ENCODE results near the gene AP2A2. TPM values are rescaled to one million over a fixed set of nuclear protein-coding genes. Genes with fewer than 3 reads are reported as not detected.
A peak's percentile ranks its signal among the peaks of the same experiment; 100 is the strongest.

The AP2A2 gene
- total RNA-seq, 2 donors from 2014 or later, result 35.1 to 70.2 TPM

DNA sequence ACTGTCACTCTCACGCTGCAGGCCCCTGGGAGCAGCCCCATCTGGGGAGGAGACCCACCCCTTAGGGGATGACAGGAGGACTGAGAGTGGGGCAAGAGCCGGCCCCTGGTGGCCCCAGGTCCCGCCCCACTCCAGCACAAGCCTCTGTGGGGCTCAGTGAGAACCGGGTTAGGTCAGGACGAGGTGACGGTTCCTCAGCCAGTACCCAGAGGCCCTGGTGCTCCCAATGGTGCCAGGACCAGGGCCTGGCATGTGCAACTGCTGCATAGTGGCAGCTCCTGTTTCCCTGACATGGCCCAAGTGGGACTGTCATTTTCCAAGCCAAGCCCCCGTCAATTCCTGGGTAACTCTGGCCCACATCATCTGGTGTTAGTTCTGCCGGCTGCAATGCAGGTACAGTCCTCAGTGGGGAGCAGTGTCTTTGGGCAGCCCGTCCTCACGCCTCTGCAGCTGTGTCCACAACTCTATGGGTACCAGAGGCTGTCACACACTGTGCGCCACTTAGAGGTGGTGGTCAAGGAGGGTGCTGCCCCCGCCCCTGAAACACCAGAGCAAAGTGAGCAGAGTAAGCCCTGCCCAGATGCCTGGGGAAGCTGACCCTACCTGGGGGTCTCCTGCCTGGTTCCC is 31.0 kb upstream of the AP2A2 start:
- no peak overlapping the region for H3K27ac ChIP-seq
- DNase-seq (ENCODE audit: low spot score), result no peak
- H3K4me3 ChIP-seq, result no peak overlapping the region
- H3K27me3 ChIP-seq (replicated peaks; ENCODE audit: insufficient read depth), result no peaks in the 10 kb centered on the region
- H3K36me3 ChIP-seq, result peaks cover 0 to 3% of the 10 kb centered on the region in 2 donors
- intact Hi-C loops (cut with DNase I), result loop anchor here (5.0 kb wide), 1 partner anchor 158 kb away; no protein-coding TSS in a partner anchor
- H3K4me1 ChIP-seq (replicated peaks), result no peaks in the 10 kb centered on the region
- 91% methylated on average over 12 of the region's 12 CpGs for WGBS
- no peak for TF ChIP-seq POLR2A (IDR thresholded peaks at IDR 0.05)
- TF ChIP-seq POLR2AphosphoS5 (IDR thresholded peaks at IDR 0.05), result no peak
- TF ChIP-seq, protein P1, sequence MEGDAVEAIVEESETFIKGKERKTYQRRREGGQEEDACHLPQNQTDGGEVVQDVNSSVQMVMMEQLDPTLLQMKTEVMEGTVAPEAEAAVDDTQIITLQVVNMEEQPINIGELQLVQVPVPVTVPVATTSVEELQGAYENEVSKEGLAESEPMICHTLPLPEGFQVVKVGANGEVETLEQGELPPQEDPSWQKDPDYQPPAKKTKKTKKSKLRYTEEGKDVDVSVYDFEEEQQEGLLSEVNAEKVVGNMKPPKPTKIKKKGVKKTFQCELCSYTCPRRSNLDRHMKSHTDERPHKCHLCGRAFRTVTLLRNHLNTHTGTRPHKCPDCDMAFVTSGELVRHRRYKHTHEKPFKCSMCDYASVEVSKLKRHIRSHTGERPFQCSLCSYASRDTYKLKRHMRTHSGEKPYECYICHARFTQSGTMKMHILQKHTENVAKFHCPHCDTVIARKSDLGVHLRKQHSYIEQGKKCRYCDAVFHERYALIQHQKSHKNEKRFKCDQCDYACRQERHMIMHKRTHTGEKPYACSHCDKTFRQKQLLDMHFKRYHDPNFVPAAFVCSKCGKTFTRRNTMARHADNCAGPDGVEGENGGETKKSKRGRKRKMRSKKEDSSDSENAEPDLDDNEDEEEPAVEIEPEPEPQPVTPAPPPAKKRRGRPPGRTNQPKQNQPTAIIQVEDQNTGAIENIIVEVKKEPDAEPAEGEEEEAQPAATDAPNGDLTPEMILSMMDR (IDR thresholded peaks at IDR 0.05), result no peak
- H3K9me3 ChIP-seq, result no peaks in the 10 kb centered on the region

DNA sequence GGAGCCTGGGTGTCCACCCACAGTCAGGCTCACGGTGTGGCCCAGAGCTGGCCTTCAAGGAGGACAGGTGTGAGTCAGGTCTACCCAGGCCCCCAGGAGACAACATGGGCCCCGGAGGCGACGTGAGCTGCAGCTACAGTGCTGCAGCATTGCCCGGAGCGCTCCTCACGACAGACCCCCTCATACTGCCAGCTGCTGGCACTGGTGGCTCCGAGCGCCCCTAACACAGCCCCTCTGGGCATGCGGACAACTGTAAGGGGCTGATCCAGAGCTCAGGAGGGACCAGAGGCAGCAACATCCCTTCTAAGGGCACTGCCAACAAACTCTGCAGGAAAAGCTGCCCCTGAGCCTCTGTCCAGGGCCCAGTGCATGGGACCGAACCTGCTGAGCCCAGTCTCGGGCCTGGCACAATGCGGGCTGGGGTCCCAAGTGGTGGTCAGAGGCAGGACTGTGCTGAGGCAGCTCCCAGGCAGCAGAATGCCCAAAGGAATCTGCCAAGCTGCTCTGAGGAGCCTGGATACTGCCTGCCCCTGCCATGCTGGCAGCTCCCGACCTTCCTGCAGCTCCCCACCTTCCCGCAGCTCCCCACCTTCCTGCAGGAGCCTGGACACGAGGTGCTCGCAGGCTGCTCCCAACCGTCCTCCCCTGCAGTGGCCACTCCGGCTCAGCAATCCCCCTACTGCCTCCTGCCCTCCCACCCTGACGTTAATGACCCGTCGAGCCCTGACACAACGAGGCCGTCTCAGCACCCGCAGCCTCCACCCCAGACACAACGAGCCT is 30.1 kb upstream of the AP2A2 start:
- H3K36me3 ChIP-seq, result peaks cover 0 to 9% of the 10 kb centered on the region in 2 donors
- no peaks in the 10 kb centered on the region for H3K27me3 ChIP-seq (replicated peaks; ENCODE audit: insufficient read depth)
- intact Hi-C loops (cut with DNase I), result loop anchor here (5.0 kb wide), 1 partner anchor 157 kb away; no protein-coding TSS in a partner anchor
- TF ChIP-seq POLR2AphosphoS5 (IDR thresholded peaks at IDR 0.05) (no peak), POLR2A (IDR thresholded peaks at IDR 0.05) (no peak)
- TF ChIP-seq, protein P1 (IDR thresholded peaks at IDR 0.05), result no peak
- WGBS, result 83% methylated on average over 23 of the region's 26 CpGs
- DNase-seq (ENCODE audit: low spot score), result no peak
- H3K4me1 ChIP-seq (replicated peaks), result no peaks in the 10 kb centered on the region
- H3K9me3 ChIP-seq, result no peaks in the 10 kb centered on the region
- H3K4me3 ChIP-seq, result no peak overlapping the region
- H3K27ac ChIP-seq, result no peak overlapping the region

DNA sequence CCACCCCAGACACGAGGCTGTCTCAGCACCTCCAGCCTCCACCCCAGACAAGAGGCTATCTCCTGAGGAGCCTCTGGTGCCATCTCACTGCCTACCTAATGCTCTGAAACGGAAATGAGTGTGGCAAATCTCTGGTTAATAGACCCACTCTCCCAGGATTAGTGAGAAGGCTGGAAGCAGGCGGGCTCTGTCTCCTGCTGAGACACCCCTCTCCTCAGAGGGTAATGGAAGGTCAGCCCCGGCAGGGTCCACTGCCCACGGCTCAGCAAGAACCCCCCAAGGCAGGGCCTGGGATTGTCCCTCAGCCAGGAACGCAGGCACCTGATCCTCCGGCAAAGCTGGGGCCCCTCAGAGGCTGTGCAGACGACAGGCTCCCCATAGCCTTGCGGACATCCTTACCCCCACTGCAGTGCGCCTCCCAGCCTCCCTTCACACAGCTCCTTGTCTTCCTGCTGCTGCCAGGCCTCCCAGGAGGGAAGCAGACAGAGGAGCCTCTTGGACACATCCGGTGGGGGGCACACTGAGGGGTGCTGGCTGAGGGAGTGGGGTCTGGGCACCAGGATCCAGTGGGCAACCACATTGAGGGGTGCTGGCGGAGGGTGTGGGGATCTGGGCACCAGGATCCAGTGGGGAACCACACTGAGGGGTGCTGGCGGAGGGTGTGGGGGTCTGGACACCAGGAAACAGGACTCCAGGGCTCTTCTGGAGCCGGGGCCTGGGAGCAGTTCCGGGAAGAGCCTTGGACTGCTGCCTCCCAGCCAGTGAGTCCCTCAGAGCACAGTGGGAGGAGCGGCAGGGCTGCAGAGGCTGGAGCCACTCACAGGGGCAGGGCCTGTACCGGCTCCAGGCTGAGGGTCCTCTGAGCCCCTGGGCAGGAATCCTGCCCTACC is 28.2 kb upstream of the AP2A2 start:
- intact Hi-C loops (cut with DNase I), result loop anchor here (5.0 kb wide), 1 partner anchor 155 kb away; no protein-coding TSS in a partner anchor
- no peak for TF ChIP-seq POLR2AphosphoS5 (IDR thresholded peaks at IDR 0.05)
- TF ChIP-seq POLR2A (IDR thresholded peaks at IDR 0.05), result no peak
- H3K36me3 ChIP-seq, result peaks cover 12 to 14% of the 10 kb centered on the region in 2 donors
- H3K4me1 ChIP-seq (replicated peaks), result no peaks in the 10 kb centered on the region
- H3K4me3 ChIP-seq, result no peak overlapping the region
- H3K9me3 ChIP-seq, result no peaks in the 10 kb centered on the region
- 71% methylated on average over 17 of the region's 17 CpGs for WGBS
- no peaks in the 10 kb centered on the region for H3K27me3 ChIP-seq (replicated peaks; ENCODE audit: insufficient read depth)
- H3K27ac ChIP-seq, result no peak overlapping the region
- no peak for DNase-seq (ENCODE audit: low spot score)

DNA sequence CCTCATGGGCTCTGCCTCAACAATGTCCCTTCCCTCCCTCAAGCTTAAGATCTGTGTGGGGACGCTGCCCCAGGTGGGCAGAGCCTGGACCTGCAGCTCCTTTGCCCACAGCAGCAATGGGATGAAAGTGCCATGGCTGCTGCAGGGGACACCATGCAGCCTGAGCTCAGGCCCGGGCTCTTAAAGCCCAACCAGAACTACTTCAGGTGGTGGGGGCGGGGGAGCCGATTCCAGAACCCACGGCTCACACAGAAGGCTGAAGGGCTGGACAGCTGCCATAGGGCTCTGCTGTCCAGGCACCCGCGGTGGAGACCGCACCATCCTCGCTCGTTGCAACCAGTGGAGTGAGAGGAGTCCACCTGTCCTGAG is 27.5 kb upstream of the AP2A2 start:
- intact Hi-C loops (cut with DNase I), result loop anchor here (5.0 kb wide), 1 partner anchor 154 kb away; no protein-coding TSS in a partner anchor
- TF ChIP-seq, protein P1 (IDR thresholded peaks at IDR 0.05), result peak in 1 of 4 experiments; percentile 7
- no peak for TF ChIP-seq POLR2A (IDR thresholded peaks at IDR 0.05)
- H3K36me3 ChIP-seq, result peaks cover 19% of the 10 kb centered on the region in 2 donors
- DNase-seq (ENCODE audit: low spot score), result no peak
- H3K4me1 ChIP-seq (replicated peaks), result no peaks in the 10 kb centered on the region
- no peak overlapping the region for H3K4me3 ChIP-seq
- no peaks in the 10 kb centered on the region for H3K27me3 ChIP-seq (replicated peaks; ENCODE audit: insufficient read depth)
- 64% methylated on average over 10 of the region's 10 CpGs for WGBS
- no peaks in the 10 kb centered on the region for H3K9me3 ChIP-seq
- H3K27ac ChIP-seq, result no peak overlapping the region

All from prostate gland (tissue), 2 donors.